NCI-H146 treated with DMSO at 0.1 percent for 48 hours (cell line): ENCODE results near the gene SCIN.

ENCODE experiments used
- DNase-seq: peaks from one replicate; lab custom pipeline; 2025; ENCODE audit not compliant: unreplicated experiment; lab: John Stamatoyannopoulos, UW

Gene SCIN

GRCh38 chr7:12565873-12566272 is 4.6 kb upstream of the SCIN start:
- no peak for DNase-seq

- no peak for DNase-seq
Observed at GRCh38 chr7:12567015-12567414, 3.5 kb upstream of the SCIN start.

DNA sequence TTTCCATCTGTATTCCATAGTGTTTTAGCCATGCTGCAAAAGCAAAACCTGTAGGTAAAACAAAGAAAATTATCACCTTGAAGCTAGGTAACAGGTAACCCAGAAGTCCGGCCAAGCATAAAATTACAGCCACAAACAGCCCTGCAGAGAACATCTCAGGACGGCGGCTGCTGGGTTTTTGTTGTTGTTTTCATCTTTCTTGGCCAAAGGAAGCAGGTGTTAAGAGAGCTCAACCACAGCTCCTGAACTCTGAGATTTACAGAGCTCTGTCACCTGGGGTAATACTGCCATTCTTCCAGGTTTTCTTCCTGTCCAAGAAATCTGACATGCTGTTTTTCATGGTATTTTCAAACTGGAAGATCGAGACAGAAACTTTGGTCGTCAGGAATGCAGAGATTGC is 847 bp upstream of the SCIN start:
- DNase-seq: peak; percentile 34

GRCh38 chr7:12570168-12570533 is 369 bp upstream of the SCIN start:
- peak; percentile 33 for DNase-seq

DNA sequence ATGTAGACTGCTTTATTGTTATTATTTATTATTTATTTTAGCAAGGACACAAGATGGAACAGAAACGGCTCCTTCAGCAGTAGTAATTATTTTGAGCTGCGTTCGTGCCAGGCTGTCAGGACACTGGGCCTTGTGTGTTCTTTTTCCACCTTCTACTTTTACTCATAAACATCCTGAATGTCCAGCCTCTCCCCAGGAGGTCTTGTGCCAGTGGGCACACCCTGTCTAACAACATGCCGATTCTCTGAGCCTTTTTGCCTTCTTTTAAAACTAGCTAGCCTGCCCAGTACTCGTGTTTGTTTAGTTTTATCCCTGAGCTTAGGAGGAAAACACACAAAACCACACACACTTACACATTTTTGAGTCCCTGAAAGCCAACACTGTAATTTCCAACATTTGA is 1.2 kb downstream of the SCIN start:
- no peak for DNase-seq

- no peak for DNase-seq
Observed at GRCh38 chr7:12572941-12573575, 2.5 kb downstream of the SCIN start.

- no peak for DNase-seq
Observed at GRCh38 chr7:12573885-12574284, 3.4 kb downstream of the SCIN start.

DNA sequence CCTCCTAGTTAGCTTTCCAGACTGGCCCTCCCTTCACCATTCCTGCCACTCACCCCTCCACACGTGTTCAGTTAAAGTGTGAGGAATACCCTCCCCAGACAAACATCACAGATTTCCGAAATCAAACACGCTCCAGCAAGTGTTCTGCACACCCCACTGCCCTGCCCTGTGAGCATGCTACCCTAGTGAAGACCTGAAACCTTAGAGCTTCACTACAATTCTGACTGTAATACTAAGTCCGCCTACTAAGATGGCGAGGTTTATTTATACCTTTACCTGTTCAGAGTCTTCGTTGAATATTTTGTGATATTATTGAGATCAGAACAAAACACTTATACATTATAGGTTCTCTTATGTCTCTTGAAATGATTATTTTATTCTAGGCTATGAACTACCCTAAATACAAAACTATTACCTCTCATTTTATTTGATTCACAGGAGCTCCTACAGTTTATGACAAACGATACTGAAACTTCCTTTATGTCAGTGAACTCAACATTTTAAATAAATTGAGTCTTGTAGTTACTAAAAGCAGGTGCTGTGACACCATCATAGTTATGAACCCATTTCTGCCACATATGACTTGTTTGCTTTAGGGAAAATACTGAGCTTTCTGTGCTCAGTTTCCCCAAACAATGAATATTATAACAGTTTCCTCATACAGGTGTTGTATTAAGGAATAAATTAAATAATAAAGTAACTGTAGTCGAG is 8.6 kb downstream of the SCIN start:
- no peak for DNase-seq

GRCh38 chr7:12581897-12582296 is 11.4 kb downstream of the SCIN start:
- DNase-seq: no peak

GRCh38 chr7:12582362-12582761 is 11.8 kb downstream of the SCIN start:
- no peak for DNase-seq

DNA sequence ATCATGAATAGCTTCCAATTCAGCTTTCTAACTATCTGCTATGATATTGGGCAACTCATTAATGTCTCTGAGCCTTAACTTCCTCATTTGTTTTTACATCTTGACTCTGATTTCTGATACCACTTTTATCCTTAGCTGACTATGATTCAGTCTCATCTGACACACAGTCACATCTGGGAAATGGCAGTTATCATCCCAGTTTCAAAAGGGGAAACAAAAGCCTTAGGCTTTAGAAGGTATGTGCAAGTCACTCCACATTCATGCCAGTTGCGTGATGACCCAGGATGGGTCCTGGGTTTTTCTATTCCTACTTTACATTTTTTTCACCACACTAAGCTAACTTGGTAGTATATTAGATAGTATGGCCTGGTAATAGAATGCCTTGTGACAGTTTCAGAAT is 12.7 kb downstream of the SCIN start:
- no peak for DNase-seq

- no peak for DNase-seq
Observed at GRCh38 chr7:12583922-12584321, 13.4 kb downstream of the SCIN start.

- no peak for DNase-seq
Observed at GRCh38 chr7:12584930-12585329, 14.4 kb downstream of the SCIN start.

GRCh38 chr7:12586271-12586670 is 15.8 kb downstream of the SCIN start:
- DNase-seq: no peak

GRCh38 chr7:12588259-12588904 is 17.9 kb downstream of the SCIN start:
- DNase-seq: no peak

DNA sequence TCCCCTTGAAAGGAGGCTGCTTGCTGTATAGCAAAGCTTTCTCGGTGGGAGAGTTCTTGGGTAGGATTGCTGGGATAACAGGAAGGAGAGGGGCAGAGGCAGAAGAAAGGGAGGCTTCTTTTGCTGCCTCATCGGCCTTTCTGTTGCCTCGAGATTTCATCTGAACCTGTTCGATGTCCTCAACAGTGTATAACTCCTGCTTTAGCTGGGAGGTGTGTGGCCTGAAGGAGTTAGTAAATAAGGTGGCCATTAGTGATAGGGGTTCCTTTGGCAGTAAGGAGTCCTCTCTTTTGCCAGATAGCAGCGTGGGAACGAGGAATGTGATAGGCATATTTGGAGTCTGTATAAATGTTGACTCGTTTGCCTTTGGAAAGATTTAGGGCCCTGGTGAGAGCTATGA is 20.0 kb downstream of the SCIN start:
- DNase-seq: no peak

DNA sequence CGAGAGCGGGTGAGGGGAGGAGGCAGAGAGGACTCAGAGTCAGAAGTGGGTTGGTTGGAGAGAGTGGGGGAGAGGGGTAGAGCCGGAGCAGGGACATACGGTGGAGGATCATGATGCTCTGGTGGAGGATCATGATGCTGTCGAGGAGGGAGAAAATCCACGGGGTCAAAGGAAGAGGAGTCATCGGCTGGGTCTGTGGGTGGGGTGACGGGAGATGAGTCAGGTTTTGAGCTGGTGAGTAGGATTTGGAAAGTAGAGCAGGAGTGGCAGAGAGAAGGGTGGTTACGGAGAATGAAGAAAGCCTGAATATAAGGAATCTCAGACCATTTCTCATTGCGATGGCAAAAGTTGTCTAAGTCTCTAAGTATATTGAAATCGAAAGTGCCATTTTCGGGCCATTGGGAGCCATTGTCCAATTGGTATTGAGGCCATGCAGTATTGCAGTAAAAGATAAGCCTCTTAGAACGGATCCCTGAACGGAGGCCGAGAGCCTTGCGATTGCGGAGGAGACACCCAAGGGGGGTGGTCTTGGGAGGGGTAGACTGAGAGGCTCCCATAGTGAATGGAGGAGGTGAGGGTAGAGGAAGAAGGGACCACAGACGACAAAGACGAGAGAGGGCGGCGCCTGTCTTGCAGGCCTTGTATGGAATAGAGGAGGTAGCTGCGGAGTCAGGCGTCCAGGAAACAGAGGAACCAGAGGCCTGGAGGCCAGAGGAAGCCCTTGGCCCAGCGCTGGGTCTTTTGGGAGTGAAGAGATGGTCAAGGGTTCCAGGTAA is 23.8 kb downstream of the SCIN start:
- DNase-seq: no peak

DNA sequence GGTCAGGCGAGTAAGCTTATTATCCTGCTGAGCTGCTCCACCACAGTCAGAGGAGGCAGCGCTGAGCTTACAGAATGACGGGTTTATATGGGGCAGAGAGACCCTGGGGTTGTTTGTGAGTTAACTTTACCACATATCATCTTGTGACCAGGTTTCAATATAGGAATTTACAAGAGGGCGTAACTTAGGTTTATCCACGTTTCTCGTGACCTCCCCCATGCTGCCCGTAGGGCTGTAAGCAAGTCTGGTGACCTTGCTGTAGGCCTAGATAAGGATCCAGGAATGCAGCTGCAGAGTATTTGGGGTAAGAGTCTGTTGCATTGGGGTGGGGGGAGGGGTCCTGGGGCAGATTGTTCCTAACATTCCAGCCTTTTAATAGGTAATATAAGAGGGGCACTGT is 24.6 kb downstream of the SCIN start:
- DNase-seq: no peak

- no peak for DNase-seq
Observed at GRCh38 chr7:12596225-12596790, 25.8 kb downstream of the SCIN start.

- no peak for DNase-seq
Observed at GRCh38 chr7:12601302-12601869, 30.9 kb downstream of the SCIN start.

DNA sequence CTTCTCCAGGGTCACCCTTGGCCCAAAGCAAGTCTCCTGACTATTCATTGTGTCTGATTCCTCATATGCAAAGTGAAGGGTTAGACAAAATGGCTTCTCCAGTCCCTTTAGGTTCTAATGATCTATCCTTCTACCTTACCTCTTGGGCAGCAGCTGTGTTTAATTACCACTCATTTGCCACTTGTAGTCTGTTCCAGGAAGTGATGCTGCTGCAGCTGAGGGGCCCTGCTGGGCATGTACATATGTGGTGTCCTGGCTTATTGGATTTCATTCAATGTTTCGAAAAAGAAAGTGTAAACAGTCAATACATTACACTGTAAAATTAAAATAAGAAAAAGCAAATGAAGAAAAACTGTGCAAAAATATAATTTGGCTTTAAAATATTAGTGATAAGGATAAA is 36.6 kb downstream of the SCIN start:
- peak; percentile 95 for DNase-seq
